DMS114 treated with DMSO at 0.1 percent for 48 hours (cell line): Measurements from ENCODE around the gene FAM200C.
"Not testable (repeated sequence)": the region's sequence is repeated elsewhere in the genome, so short reads cannot be mapped to it uniquely, and the experiment has no call there.

Experiments
- DNase-seq: peaks from one replicate; lab custom pipeline; 2025; ENCODE audit not compliant: unreplicated experiment; lab: John Stamatoyannopoulos, UW

Gene FAM200C

GRCh38 chr5:160399402-160400353 lies at the start of gene FAM200C:
Gene FAM200C, minus strand, starts transcription at chr5:160400054. Its CDS starts 4,564 bp downstream, at chr5:160395490.
- peak; percentile 94 for DNase-seq

- no peak for DNase-seq
Measured at GRCh38 chr5:160449458-160449857, 49.6 kb upstream of the FAM200C start.

DNA sequence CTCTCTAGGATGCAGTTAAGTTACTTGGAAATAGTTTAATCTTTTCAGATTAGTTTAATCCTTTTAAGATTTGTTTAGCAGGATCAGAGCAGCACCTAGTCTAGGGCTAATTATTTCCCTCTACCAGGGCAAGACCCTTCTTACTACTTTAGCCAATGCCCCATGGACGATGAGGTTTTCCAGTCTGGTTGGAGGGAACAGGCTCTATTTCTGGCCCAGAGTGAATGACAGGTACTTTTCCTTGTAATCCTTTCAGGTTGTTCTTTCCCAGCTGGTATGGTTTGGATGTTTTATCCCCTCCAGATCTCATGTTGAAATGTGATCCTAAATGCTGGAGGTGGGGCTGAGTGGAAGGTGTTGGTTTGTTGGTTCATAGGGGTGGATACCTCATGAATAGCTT lies 49.0 kb upstream of the FAM200C start:
- no peak for DNase-seq

DNA sequence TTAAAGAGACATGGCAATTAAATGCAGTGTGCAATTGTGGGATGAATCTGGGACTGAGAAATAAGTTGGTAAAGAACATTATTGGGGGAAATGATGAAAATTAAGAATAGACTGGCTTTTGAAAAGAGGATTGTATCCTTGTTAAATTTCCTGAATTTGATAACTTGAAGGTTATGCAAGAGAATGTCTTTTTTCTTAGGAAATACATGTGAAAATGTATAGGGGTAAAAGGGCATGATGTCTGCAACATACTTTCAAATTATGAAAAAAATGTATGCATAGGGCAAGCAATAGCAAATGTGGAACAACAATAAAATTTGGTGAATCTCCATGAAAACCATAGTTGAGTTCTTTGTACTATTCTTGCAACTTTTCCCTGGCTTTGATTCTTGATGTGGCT lies 45.9 kb upstream of the FAM200C start:
- DNase-seq: no peak

DNA sequence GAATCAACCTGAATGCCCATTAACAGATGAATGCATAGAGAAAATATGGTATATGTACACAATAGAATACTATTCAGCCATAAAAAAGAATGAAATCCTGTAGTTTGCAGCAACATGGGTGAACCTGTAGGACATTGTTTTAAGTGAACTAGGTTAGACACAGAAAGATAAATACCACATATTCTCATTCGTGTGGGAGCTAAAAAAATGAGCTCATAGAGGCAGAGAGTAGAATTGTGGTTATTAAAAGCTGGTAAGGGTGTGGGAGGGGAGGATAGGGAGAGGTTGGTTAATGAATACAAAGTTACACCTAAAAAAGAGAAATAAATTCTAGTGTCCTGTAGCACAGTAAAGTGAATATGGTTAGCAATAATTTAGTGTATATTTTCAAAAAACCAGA lies 45.3 kb upstream of the FAM200C start:
- DNase-seq: no peak

GRCh38 chr5:160444407-160444806 lies 44.6 kb upstream of the FAM200C start:
- no peak for DNase-seq

- no peak for DNase-seq
Measured at GRCh38 chr5:160442824-160443431, 43.1 kb upstream of the FAM200C start.

- no peak for DNase-seq
Measured at GRCh38 chr5:160441311-160441781, 41.5 kb upstream of the FAM200C start.

- peak; percentile 80 for DNase-seq
Measured at GRCh38 chr5:160439205-160439600, 39.3 kb upstream of the FAM200C start.

- DNase-seq: peak; percentile 54
Measured at GRCh38 chr5:160438316-160439204, 38.7 kb upstream of the FAM200C start.

DNA sequence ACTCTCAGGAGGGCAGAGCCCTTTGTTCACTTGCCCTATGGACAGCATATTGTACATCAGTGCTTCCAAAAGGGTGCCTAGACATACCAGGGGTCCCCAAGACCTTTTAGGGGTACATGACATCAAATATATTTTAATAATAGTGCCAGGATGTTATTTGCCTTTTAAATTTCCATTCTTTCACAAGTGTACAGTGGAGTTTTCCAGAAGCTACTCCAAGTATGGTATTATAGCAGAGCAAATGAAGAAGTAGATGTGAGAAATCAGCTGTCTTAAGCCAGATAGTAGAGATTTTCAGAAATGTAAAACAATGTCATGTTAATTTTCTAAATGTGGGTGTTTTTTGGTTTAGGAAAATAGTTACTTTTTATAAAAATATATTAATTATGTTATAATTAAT lies 37.4 kb upstream of the FAM200C start:
- no peak for DNase-seq

DNA sequence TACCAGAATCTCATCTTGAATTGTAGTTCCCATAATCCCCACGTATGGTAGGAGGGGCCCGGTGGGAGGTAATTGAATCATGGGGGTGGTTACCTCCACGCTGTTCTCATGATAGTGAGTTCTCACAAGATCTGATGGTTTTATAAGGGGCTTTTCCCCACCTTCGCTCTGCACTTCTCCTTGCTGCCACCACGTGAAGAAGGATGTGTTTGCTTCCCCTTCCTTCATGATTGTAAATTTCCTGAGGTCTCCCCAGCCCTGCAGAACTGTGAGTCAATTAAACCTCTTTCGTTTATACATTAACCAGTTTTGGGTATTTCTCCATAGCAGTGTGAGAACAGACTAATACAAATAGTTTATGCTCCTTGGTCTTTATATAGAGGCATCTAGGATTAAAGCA lies 36.8 kb upstream of the FAM200C start:
- DNase-seq: not testable (repeated sequence)

DNA sequence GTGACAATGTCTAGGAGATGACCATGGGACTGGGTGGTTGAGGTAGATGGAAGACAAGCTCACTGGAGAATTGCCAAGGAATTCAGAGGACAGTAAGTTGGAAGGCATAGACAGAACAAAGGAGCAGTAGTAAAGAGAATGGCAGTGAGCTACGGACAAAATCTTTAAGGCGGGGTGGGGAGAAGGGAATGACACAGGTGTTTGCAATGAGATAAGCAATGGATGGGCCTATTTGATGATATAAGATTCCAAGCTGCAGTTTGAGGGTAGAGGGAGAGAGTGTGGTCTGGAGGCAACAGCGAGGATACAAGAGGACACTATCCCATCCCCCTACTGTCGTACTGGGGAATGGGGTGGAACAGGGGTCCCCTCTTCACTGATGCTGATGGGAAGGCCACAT lies 36.2 kb upstream of the FAM200C start:
- no peak for DNase-seq

- no peak for DNase-seq
Measured at GRCh38 chr5:160435532-160435931, 35.7 kb upstream of the FAM200C start.

DNA sequence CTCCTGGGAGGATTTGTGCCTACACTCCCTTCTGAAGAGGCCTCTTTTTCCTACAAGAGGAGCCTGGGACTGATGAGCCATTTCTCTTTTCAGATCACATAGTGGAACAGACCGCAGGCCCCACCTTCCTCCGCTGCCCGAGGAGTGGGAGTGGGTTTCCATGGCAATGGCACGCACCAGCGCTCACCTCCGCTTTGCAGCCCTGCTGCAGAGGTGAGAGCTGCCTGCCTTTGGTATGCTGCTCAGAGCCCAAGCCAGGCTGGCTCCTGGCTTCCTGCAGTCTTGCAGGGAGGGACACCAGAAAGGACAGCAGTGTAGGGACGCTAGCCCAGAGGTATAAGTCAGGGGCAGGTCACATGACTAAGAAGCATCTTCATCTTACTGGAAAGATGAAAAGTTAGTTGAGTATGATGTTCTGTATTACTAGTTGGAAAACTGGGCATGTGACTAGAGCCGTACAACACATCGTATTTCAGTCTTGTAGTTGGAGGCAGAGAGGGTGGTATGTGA lies 34.2 kb upstream of the FAM200C start:
- DNase-seq: no peak

GRCh38 chr5:160432787-160433186 lies 32.9 kb upstream of the FAM200C start:
- DNase-seq: no peak

DNA sequence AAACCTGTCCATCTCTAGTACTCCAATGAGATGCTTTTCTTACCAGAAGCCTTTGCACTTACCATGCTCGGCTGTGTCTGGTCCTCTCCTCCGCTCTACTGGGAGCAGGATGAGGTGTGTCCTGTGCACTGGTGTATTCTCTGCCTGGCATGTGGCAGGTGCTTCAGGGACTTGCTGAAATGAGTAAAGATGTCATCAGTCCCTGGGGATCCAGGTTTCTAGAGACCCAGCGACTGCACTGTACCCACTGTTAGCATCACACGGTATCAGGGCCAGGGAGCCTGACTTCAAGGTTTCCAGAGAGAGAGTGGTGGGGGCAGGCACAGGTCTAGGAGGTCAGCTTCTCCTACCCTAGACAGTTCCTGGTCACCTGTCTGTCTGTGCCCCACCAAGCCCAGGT lies 32.3 kb upstream of the FAM200C start:
- no peak for DNase-seq

DNA sequence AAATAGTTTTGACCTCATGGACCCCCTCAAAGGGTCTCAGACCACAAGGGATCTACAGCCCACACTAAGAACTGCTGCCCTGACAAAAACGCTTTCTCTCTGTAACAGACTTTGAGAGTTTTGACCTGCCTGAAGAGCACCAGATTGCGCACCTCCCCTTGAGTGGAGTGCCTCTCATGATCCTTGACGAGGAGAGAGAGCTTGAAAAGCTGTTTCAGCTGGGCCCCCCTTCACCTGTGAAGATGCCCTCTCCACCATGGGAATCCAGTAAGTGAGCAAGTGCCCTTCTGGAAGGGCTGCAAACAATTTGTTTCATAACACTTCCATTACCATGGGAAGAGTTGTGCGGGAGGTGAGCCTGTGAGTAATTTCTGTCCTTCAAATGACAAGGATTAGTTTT lies 27.8 kb upstream of the FAM200C start:
- DNase-seq: no peak

GRCh38 chr5:160423099-160423498 lies 23.2 kb upstream of the FAM200C start:
- DNase-seq: no peak

GRCh38 chr5:160421625-160422258 lies 21.9 kb upstream of the FAM200C start, which contains the start of gene PTTG1:
Gene PTTG1, plus strand, starts transcription at chr5:160421855. Its CDS starts 458 bp downstream, at chr5:160422313.
- DNase-seq: peak; percentile 91

GRCh38 chr5:160420331-160420610 lies 20.4 kb upstream of the FAM200C start:
- DNase-seq: no peak
